Mucosa of descending colon (tissue), 3 donors: ENCODE data around the gene AGAP1. TPM values are rescaled to one million over a fixed set of nuclear protein-coding genes. Genes with fewer than 3 reads are reported as not detected.

Experiments
- ATAC-seq: fragments of 200-7000 bp; cut with Tn5 transposase; one replicate; pipeline ENCODE4 v1.9.1; 2020; ENCODE audit warnings: mild to moderate bottlenecking, moderate library complexity
- DNase-seq, 3 donors: peaks; one replicate each; pipeline ENCODE4 v3.0.0-alpha.2; 2020
- H3K36me3 ChIP-seq: fragments of 200-600 bp; one replicate; pipeline ENCODE4 v1.8.0; 2021; ENCODE audit warnings: low read depth, mild to moderate bottlenecking
- H3K4me1 ChIP-seq: fragments of 200-600 bp; one replicate; pipeline ENCODE4 v1.8.0; 2021; ENCODE audit warnings: low read depth, mild to moderate bottlenecking
- H3K4me3 ChIP-seq: fragments of 200-600 bp; one replicate; pipeline ENCODE4 v1.8.0; 2021; ENCODE audit warnings: mild to moderate bottlenecking
- H3K9me3 ChIP-seq: fragments of 200-600 bp; one replicate; pipeline ENCODE4 v1.8.0; 2021; ENCODE audit warnings: mild to moderate bottlenecking
- intact Hi-C, 2 donors: fragments of 100-400 bp; cut with DNase I in 1 of 2; cut with micrococcal nuclease in 1 of 2; formaldehyde crosslinking; loops; one replicate each; pipeline versions ENCODE4 v1.11.0 to v1.11.1; 2022; cut with DNase I, micrococcal nuclease
- total RNA-seq, 3 donors: library from RNA; stranded (reverse); fragmentation: NEBNext Ultra II Directional in 2 of 3; extraction: Animal tissue kit (Norgen Biotek cat#: 25700) in 2 of 3; gene quantifications; one replicate each; pipeline versions ENCODE4 v1.2.1 to v1.2.4, GENCODE V29; 2021 to 2023
- TF ChIP-seq, protein P1 (sequence below): fragments of 200-600 bp; IDR thresholded peaks from one replicate; pipeline ENCODE4 v1.8.0; 2022; ENCODE audit warnings: antibody characterized with exemption, mild to moderate bottlenecking
- donor health status: DM: no; HTN: no; CAD: no; lungs with moderate emphysema.
- donor health status: DM: no; HTN: no; CAD: no.
- donor health status: DM: no; HTN: yes; CAD: no.

AGAP1 gene
- total RNA-seq, 3 donors from 2014 or later = 68.1 to 112 (median 88.9) TPM

DNA sequence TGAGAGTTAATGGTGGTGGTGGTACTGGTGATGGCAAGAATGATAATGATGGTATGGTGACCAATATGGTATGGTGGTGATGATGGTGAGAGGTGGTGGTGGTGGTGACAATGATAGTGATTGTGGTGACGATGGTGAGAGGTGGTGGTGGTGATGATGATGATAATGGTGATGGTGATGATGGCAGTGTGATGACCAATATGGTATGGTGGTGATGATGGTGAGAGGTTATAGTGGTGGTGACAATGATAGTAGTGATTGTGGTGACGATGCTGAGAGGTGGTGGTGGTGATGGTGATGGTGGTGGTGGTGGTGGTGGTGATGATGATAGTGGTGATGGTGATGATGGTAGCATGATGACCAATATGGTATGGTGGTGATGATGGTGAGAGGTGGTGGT lies 505.2 kb downstream of the AGAP1 start:
- H3K4me1 ChIP-seq = no peaks in the 10 kb centered on the region
- intact Hi-C loops = no loop called here
- no peak for DNase-seq
- H3K9me3 ChIP-seq = no peaks in the 10 kb centered on the region
- TF ChIP-seq, protein P1, sequence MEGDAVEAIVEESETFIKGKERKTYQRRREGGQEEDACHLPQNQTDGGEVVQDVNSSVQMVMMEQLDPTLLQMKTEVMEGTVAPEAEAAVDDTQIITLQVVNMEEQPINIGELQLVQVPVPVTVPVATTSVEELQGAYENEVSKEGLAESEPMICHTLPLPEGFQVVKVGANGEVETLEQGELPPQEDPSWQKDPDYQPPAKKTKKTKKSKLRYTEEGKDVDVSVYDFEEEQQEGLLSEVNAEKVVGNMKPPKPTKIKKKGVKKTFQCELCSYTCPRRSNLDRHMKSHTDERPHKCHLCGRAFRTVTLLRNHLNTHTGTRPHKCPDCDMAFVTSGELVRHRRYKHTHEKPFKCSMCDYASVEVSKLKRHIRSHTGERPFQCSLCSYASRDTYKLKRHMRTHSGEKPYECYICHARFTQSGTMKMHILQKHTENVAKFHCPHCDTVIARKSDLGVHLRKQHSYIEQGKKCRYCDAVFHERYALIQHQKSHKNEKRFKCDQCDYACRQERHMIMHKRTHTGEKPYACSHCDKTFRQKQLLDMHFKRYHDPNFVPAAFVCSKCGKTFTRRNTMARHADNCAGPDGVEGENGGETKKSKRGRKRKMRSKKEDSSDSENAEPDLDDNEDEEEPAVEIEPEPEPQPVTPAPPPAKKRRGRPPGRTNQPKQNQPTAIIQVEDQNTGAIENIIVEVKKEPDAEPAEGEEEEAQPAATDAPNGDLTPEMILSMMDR = no peak
- H3K36me3 ChIP-seq = no peaks in the 10 kb centered on the region
- no peak overlapping the region for H3K4me3 ChIP-seq
- no peak for ATAC-seq

DNA sequence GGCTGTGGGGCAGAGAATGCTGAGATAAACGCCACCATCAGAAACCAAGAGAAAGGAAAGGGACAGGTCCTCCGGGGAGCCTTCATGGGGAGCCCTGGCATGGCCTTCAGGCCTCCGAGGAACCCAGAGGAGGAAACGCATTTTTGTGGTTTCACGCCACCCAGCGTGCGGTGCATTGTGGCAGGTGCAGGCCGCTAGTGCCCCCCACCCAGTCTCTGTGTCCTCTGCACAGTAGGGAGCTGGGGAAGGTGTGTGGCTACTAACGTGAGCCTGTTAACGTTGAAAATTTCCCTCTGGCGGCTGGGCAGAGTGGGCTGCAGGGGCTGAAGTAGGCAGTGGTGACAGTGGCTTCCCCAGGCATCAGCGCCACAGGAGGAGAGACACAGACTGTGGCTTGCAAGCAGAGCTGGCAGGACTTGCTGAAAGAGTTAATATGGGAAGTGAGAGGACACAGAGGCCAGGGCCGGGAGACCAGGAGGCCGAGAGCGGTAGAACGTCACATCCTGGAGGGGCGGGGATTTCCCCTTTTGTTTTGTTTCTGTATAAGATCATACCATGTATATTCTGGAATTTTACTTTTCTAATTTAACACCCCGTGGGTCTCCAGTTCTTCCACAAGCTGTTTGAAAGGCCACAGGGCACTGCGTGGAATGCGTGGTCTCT lies 507.5 kb downstream of the AGAP1 start:
- H3K9me3 ChIP-seq = no peaks in the 10 kb centered on the region
- no peak for ATAC-seq
- H3K4me3 ChIP-seq = no peak overlapping the region
- H3K4me1 ChIP-seq = no peaks in the 10 kb centered on the region
- TF ChIP-seq, protein P1 = no peak
- intact Hi-C loops = no loop called here
- no peaks in the 10 kb centered on the region for H3K36me3 ChIP-seq
- DNase-seq = no peak

DNA sequence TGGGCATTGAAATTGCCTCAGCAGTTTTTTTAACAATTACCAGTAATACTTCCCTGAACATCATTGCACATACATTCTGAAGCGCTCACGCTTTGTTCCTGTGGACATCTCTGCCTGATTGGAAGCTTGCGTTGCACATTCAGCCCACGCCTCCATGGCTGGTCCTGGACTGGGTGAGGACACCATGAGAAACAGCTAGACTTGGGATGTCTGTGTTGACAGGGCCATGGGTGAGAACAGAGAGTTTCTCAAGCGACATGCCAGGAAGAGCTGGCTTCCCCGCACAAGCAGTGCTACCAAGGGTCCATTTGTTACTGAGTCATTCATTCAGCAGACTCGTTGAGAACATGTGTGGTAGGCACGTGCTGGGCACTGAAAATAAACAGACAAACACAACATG lies 508.0 kb downstream of the AGAP1 start:
- Histone ChIP-seq H3K9me3 (no peaks in the 10 kb centered on the region), H3K36me3 (no peaks in the 10 kb centered on the region), H3K4me3 (no peak overlapping the region), H3K4me1 (no peaks in the 10 kb centered on the region)
- DNase-seq (no peak), ATAC-seq (no peak)
- TF ChIP-seq, protein P1 = no peak
- intact Hi-C loops = no loop called here

DNA sequence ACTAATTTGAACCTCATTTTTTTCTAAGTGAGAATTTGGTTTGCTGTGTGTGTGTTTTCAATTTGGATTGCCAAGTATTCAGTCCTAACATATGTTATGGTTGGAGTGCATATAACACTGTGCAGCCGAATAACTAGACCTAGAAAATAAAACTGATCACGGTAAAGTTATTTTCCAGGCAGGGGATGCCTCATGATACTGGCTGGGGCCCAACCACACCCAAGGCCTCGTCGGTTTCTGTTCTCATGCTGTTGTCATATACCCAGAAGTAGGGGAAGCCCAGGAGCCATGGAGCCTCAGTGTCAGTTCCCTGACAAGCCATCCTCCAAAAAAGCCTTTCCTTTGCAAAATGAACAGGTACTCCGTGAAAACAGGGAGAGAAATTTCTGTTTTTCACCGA lies 514.2 kb downstream of the AGAP1 start:
- TF ChIP-seq, protein P1 = no peak

DNA sequence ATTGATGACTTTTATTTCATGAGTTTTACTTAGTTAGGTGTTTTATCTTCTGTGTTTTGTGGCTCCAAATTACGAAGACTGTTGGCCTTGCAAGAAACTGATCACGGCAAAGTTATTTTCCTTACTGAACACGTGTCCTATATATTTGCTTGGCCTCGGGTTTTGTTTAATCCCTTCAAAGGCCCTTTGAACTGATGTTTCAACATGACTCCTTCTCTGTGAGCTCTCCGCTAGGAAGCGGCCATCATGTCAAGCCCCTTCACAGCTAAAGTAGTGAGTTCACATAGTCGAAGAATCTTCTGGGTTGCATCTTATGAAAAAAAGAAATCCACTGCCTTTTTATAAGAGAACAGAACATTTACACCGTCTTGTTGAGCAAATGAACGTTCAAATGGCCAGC lies 515.0 kb downstream of the AGAP1 start:
- ATAC-seq (no peak), DNase-seq (no peak)
- no peak overlapping the region for H3K4me3 ChIP-seq
- no peaks in the 10 kb centered on the region for H3K9me3 ChIP-seq
- no peaks in the 10 kb centered on the region for H3K4me1 ChIP-seq
- TF ChIP-seq, protein P1 = no peak
- intact Hi-C loops = no loop called here
- no peaks in the 10 kb centered on the region for H3K36me3 ChIP-seq

More for the DNA sequence above, 514.2 kb downstream of the AGAP1 start:
- ATAC-seq (no peak), DNase-seq (no peak)
- no peaks in the 10 kb centered on the region for H3K36me3 ChIP-seq
- no peaks in the 10 kb centered on the region for H3K4me1 ChIP-seq
- no peak overlapping the region for H3K4me3 ChIP-seq
- intact Hi-C loops = no loop called here
- no peaks in the 10 kb centered on the region for H3K9me3 ChIP-seq
